ENCODE measurements around the gene VMP1. TPM values are rescaled to one million over a fixed set of nuclear protein-coding genes. Genes with fewer than 3 reads are reported as not detected.

VMP1 gene
- total RNA-seq, 2 experiments from 2014 or later = 239 to 248 TPM

DNA sequence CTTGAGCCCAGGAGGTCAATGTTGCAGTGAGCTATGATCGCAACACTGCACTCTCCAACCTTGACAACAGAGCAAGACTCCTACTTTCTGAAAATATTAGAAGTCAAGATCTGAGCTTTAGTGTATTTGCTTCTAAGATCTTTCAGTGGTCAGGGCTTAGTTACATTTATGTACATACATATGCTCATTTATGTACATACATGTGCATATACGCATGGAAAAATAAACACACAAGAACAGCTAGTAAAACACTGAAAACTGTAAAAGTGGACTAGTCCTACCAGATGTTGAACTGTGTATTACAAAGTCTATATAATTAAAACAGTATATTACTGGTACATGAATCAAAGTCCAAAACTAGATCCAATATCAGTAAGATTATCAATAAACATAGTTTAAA lies 28.5 kb upstream of the VMP1 start:
- TF ChIP-seq, protein P1, sequence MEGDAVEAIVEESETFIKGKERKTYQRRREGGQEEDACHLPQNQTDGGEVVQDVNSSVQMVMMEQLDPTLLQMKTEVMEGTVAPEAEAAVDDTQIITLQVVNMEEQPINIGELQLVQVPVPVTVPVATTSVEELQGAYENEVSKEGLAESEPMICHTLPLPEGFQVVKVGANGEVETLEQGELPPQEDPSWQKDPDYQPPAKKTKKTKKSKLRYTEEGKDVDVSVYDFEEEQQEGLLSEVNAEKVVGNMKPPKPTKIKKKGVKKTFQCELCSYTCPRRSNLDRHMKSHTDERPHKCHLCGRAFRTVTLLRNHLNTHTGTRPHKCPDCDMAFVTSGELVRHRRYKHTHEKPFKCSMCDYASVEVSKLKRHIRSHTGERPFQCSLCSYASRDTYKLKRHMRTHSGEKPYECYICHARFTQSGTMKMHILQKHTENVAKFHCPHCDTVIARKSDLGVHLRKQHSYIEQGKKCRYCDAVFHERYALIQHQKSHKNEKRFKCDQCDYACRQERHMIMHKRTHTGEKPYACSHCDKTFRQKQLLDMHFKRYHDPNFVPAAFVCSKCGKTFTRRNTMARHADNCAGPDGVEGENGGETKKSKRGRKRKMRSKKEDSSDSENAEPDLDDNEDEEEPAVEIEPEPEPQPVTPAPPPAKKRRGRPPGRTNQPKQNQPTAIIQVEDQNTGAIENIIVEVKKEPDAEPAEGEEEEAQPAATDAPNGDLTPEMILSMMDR (IDR thresholded peaks at IDR 0.05) = no peak
- no peak for DNase-seq
- no peak overlapping the region for H3K27ac Mint-ChIP-seq
- CTCF ChIA-PET = no interaction called here
- ATAC-seq = no peak
- no peaks in the 10 kb centered on the region for H3K27me3 Mint-ChIP-seq
- no peak overlapping the region for H3K4me3 Mint-ChIP-seq
- H3K9me3 Mint-ChIP-seq = no peaks in the 10 kb centered on the region
- intact Hi-C loops (cut with micrococcal nuclease) = no loop called here
- peaks cover 40% of the 10 kb centered on the region for H3K36me3 Mint-ChIP-seq (ENCODE audit: low read depth)
- peaks cover 5% of the 10 kb centered on the region for H3K4me1 Mint-ChIP-seq (ENCODE audit: low read depth)
- POLR2A ChIA-PET = no interaction called here

DNA sequence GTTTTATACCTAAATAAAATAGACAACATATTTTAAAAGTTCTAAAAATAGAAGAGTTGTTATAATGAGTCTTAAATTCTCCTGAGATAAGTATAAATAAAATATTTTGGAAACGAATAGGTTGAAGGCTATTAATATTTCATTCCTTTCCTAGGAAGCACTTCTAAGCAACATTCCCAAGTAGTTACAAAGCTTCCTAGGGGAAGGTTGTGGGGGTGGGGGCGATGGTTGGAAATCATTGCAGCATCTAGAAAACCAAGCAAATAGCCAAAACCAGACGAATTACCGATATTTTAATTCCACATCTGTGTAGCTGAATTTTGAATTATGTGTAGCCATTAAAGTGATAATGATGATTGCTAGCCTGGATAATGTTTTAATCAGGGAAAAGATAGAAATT lies 27.1 kb upstream of the VMP1 start:
- Mint-ChIP-seq H3K9me3 (no peaks in the 10 kb centered on the region), H3K27me3 (no peaks in the 10 kb centered on the region), H3K27ac (no peak overlapping the region), H3K4me3 (no peak overlapping the region), H3K4me1 (ENCODE audit: low read depth) (peaks cover 3% of the 10 kb centered on the region), H3K36me3 (ENCODE audit: low read depth) (peaks cover 43% of the 10 kb centered on the region)
- DNase-seq (no peak), ATAC-seq (no peak)
- intact Hi-C loops (cut with micrococcal nuclease) = no loop called here
- ChIA-PET POLR2A (interaction anchor here (1.2 kb wide), 1 partner anchor 19 kb away, joined by 5 read pairs; no protein-coding TSS in a partner anchor), CTCF (no interaction called here)
- TF ChIP-seq, protein P1 (IDR thresholded peaks at IDR 0.05) = no peak

DNA sequence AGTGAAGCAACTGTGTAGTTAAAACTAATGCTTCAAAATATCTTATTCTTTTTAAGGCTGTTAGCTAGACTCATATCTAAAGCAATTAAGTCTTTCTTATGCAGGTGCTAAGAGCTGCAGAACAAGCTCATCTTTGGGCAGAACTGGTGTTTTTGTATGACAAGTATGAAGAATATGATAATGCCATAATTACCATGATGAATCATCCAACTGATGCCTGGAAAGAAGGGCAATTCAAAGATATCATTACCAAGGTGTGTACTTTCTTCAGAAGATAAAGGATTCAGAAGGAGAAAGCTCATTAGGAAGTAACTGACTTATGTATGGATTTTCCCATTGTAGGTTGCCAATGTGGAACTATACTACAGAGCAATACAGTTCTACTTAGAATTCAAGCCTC lies 24.2 kb upstream of the VMP1 start:
- Mint-ChIP-seq H3K27me3 (no peaks in the 10 kb centered on the region), H3K4me1 (ENCODE audit: low read depth) (peaks cover 14% of the 10 kb centered on the region), H3K27ac (no peak overlapping the region), H3K4me3 (no peak overlapping the region), H3K36me3 (ENCODE audit: low read depth) (peaks cover 43% of the 10 kb centered on the region), H3K9me3 (no peaks in the 10 kb centered on the region)
- CTCF ChIA-PET = interaction anchor here (0.7 to 2.1 kb wide), 5 partner anchors 13 to 176 kb away, joined by 3 to 9 read pairs (median 4); no protein-coding TSS in a partner anchor
- intact Hi-C loops (cut with micrococcal nuclease) = no loop called here
- ATAC-seq = no peak
- no peak for DNase-seq
- TF ChIP-seq, protein P1 (IDR thresholded peaks at IDR 0.05) = no peak
- POLR2A ChIA-PET = interaction anchor here (0.7 to 1.1 kb wide), 2 partner anchors 12 to 15 kb away, joined by 3 to 4 read pairs; no protein-coding TSS in a partner anchor

DNA sequence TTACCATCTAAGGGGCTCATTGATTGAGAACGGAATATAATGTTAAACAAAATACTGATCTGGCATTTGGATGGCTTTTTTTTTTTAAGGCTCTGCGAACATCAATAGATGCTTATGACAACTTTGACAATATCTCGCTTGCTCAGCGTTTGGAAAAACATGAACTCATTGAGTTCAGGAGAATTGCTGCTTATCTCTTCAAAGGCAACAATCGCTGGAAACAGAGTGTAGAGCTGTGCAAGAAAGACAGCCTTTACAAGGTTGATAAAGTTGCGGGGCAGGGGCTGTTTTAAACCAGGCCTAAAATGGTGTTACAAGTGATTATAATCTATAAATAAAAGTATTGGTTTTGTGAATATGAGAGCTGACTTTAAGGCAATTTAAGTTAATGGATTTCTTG lies 22.5 kb upstream of the VMP1 start:
- Mint-ChIP-seq H3K27me3 (no peaks in the 10 kb centered on the region), H3K36me3 (ENCODE audit: low read depth) (peaks cover 42% of the 10 kb centered on the region), H3K4me3 (no peak overlapping the region), H3K4me1 (ENCODE audit: low read depth) (peaks cover 17% of the 10 kb centered on the region), H3K27ac (peak overlapping the region; percentile 10), H3K9me3 (no peaks in the 10 kb centered on the region)
- ChIA-PET POLR2A (interaction anchor here (0.6 kb wide), 1 partner anchor 18 kb away, joined by 4 read pairs; no protein-coding TSS in a partner anchor), CTCF (no interaction called here)
- TF ChIP-seq, protein P1 (IDR thresholded peaks at IDR 0.05) = no peak
- no peak for ATAC-seq
- intact Hi-C loops (cut with micrococcal nuclease) = no loop called here
- DNase-seq = no peak

DNA sequence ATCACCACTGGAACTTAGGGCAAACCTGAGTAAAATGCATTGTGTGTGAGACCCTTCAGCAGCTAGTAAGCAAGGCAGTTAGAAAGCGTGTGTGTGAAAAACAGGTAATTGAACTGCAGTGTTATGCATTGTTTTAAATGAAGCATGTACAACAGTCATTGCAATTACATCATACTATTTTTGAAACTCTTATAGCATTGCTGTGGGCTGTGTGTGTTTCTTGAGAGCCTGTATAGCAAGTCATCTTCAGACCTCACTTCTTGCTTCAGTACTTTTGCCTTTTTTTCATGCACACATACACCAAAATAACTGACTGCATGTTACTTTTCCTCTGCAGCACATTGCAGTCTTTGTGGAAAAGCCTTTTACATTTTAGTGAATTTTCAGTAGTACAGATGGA lies 19.4 kb upstream of the VMP1 start:
- ATAC-seq = no peak

More for the DNA sequence above, 19.4 kb upstream of the VMP1 start:
- no peak for DNase-seq
- peaks cover 20% of the 10 kb centered on the region for H3K4me1 Mint-ChIP-seq (ENCODE audit: low read depth)
- no peaks in the 10 kb centered on the region for H3K9me3 Mint-ChIP-seq
- ChIA-PET POLR2A (interaction anchor here (0.6 to 0.8 kb wide), 2 partner anchors 25 to 205 kb away, joined by 3 to 4 read pairs; partner anchors contain the start of genes RPS6KB1 and TUBD1), CTCF (interaction anchor here (0.7 to 1.1 kb wide), 3 partner anchors 13 to 70 kb away, joined by 3 read pairs; partner anchors contain the start of genes PTRH2 and VMP1)
- no peak overlapping the region for H3K4me3 Mint-ChIP-seq
- TF ChIP-seq, protein P1 (IDR thresholded peaks at IDR 0.05) = no peak
- no peaks in the 10 kb centered on the region for H3K27me3 Mint-ChIP-seq
- H3K27ac Mint-ChIP-seq = peak overlapping the region; percentile 64
- intact Hi-C loops (cut with micrococcal nuclease) = no loop called here
- peaks cover 43% of the 10 kb centered on the region for H3K36me3 Mint-ChIP-seq (ENCODE audit: low read depth)

Measured in activated CD8-positive, alpha-beta T cell treated with anti-CD3 and anti-CD28 coated beads for 36 hours (primary cell).